NCI-H2107 treated with DMSO at 0.1 percent for 48 hours (cell line): ENCODE results near the gene COL6A1.

Experiments
- DNase-seq: peaks from one replicate; lab custom pipeline; 2025; ENCODE audit not compliant: unreplicated experiment; lab: John Stamatoyannopoulos, UW

The COL6A1 gene

GRCh38 chr21:46025113-46025770 is 43.7 kb downstream of the COL6A1 start:
- DNase-seq, result no peak

DNA sequence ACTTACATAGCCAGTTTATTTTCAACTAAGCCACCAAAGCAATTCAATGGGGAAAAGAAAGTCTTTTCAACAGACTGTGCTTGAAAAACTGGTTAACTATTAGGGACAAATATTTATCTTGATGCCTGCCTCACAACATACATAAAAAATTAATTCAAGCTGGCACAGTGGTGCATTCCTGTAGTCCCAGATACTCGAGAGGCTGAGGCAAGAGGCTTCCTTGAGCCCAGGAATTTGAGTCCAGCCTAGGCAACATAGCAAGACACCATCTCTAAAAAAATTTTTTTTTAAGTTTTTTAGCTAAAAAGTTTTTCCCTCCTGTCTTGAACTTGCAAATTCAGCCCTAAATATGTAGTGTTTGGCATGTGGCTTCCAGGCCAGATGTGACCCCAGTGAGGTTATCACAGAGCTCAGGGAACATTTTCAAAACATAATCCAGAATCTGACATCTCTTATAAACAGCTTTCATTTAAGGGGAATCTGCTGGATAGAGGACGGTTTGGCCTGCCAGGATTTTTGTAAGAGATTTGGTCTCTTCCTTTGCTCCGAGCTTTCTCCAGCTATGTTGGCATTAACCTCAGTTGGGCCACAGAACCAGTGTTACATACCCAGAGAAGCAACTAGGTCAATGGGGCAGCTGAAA is 46.4 kb downstream of the COL6A1 start:
- DNase-seq, result no peak

GRCh38 chr21:46028573-46029091 is 47.1 kb downstream of the COL6A1 start:
- no peak for DNase-seq

DNA sequence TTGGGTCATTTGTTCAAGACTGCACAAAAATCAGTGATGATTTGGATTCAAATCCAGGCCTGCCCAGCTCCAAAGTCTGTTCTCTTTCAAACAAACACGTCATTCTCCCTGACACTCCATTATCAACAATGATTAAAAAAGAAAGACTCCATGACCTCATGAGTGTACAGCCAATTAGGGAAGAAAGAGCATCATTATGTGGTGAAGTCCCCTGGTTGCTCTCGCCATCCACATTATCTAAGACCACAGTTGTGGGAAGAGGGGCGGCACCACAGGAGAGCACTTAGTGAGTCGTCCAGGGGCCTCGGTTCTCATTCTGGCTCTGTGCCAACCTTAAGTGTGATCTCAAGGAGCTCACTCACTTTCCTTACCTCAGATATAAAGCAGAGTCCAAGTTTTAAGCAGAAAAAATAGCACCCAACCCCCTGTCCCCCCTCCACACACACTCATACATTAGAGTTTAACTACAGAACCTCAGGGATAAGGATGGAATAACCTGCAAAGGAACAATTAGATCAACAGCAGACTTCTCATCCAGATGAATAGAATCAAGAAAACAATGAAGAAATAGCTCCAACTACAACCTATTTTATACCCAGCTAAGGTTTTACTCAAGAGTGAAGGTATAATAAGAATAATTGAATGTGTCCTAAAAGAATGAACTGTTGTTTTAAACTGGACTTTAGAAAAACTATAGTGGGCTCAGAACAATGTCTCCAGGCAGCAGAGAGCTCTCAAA is 47.8 kb downstream of the COL6A1 start:
- no peak for DNase-seq

DNA sequence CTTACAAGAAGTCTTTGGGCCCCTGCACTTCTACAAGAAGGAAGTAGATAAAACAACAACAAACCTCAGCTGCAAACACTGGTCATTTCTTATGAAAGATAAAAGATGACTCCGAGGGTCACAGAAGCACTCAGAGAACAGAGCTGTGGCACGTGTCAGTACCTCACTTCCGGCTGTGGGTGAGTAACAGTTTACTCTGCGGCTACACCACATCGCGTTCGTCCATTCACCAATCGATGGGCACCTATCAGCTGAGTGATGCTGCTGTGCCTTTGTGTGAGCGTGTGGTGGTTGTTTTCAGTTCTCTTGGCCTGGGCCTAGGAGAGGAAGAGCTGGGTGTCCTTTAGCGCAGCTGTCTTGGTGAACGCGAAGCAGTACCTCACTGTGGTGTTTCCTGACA is 49.9 kb downstream of the COL6A1 start:
- DNase-seq, result no peak

DNA sequence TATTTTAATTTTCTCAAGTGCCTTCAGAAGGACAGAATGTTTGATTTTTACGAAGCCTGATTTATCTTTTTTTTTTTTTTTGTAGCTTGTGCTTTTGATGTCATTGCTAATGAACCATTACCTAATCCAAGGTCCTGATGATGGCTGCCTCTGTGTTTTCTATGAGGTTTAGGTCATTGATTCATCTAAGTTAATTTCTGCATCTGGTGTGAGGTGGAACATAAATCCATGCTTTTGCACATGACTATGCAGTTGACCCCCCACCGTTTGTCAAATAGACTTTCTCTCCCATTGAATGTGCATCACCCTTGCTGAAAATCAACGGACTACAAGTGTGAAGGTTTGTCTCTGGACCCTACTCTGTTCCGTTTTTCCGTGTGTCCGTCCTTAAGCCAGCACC is 50.5 kb downstream of the COL6A1 start:
- no peak for DNase-seq

DNA sequence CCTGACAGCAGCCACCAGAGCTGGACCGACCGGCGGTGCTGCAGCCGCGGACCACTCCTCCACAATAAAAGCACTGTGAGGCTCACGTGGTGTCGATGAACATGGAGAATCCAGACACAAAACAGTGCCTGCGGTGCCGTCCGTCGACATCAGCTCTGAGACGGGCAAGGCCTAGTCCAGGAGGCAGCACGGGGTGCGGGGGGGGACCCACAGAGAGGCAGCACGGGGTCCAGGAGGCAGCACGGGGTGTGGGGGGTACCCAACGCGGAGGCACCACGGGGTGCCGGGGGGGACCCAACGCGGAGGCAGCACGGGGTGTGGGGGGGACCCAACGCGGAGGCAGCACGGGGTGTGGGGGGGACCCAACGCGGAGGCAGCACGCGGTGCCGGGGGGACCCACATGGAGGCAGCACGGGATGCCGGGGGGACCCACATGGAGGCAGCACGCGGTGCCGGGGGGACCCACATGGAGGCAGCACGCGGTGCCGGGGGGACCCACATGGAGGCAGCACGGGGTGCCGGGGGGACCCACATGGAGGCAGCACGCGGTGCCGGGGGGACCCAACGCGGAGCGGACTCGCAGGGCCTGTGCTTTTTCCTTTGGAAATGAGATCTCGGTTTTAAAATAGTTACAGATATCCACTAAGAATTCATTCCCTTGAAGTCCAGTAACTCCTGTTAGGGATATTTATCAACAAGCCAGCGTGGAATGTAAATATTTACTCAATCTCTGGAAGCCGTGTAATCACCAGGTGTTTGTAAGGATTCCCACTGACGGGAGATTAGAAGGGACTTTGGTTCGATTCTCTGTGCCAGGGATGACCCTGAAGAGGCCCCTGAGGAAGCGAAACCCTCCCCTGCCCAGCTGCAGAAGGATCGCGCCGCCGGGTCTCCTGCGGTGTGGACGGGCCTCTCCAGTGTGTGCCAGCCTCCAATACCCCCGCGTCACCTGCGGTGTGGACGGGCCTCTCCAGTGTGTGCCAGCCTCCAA is 52.1 kb downstream of the COL6A1 start:
- DNase-seq, result no peak

GRCh38 chr21:46035809-46036695 is 54.5 kb downstream of the COL6A1 start:
- DNase-seq, result no peak

GRCh38 chr21:46036696-46037330 is 55.2 kb downstream of the COL6A1 start:
- DNase-seq, result no peak

- DNase-seq, result no peak
Measured at GRCh38 chr21:46037331-46038325, 56.1 kb downstream of the COL6A1 start.

DNA sequence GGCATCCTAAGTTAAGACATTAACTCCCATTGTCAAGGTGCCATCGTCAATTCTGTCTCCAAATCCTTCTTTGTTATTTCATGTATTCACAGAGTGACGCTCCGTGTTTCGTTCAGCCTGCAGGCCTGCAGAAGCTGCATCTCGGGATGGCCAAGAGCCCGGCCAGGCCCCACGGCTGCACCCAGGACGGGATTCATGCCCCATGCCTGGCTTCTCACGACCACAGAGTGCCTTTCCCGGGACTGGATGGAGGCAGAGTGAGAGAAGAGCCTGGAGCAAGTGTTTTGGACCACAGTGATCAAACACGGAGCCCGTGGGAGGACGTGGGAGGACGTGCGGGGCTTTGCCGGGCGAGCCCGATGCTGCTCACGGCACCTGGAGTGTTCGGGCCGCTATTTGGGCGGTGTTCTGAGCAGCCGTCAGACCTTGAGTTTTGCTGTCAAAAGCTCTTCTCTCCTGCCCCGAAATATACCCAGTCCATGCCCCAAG is 56.8 kb downstream of the COL6A1 start:
- no peak for DNase-seq

- no peak for DNase-seq
Measured at GRCh38 chr21:46038871-46039397, 57.4 kb downstream of the COL6A1 start.

DNA sequence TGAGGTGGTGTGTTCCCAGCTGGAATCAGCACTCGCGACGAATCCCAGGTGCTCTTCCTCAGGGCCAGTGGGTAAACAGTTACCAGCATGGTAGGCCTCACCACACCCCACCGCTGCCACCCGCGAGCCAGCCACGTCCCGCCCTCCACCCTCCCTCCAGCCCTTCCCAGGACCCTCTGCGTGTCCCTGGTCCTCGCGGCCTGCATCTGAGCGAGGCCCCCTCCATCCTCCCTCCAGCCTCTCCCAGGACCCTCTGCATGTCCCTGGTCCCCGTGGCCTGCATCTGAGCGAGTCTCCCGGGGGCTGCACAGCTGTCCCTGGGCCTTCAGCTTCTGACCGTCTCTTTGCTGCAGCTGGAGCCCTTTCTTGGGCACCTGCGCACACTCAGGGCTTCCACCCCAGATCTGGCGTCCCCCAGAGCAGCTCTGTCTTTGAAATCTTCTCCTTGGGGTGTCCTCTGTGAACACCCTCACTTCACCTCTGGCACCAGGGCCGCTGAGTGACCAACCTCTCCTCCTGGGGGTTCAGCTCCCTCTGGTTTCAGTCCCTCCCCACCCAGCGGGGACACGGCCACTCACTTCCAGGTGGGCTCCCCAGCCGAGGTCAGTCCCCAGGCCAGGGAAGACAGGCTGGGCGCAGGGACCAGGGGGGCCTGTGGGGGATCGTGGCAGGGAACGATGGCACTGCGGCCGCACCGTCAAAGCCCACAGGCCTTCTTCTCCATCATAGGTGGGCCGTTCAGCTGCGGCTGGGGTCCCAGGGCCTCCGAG is 58.5 kb downstream of the COL6A1 start:
- DNase-seq, result no peak

DNA sequence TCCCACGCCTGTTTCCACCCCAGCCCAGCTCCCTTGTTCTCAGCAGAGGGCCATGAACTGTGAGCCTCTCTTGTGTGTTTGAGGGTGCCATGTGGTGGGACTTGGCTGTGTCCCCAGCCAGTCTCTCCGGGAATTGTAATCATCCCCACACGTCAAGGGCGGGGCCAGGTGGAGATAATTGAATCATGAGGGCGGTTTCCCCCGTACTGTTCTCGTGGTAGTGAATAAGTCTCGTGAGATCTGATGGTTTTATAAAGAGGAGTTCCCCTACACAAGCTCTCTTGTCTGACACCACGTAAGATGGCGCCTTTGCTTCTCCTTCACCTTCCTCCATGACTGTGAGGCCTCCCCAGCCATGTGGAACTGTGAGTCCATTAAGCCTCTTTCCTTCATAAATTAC is 59.1 kb downstream of the COL6A1 start:
- no peak for DNase-seq

DNA sequence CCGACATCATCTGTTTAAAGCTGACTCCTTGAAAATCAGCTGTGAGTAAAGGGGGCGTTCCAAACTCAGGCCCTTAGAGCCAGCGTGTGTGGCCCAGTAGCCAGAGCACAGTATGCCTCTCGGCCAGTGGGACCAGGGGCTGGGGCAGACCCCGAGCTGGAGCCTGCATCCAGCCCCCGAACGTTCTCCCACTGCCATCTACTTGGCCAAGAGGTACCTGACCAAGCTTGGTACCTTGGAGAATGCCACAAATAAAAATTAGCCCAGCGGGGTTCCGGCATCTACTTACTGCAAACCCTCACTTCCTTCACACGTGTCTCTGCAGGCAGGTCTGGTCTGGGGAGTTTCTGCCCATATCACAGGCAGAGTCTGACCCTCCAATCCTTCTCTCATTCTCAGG is 59.6 kb downstream of the COL6A1 start:
- no peak for DNase-seq

- DNase-seq, result no peak
Measured at GRCh38 chr21:46045154-46045553, 63.6 kb downstream of the COL6A1 start.

- no peak for DNase-seq
Measured at GRCh38 chr21:46046471-46046870, 64.9 kb downstream of the COL6A1 start.
